ENCODE measurements around the gene BRD3OS.

DNA sequence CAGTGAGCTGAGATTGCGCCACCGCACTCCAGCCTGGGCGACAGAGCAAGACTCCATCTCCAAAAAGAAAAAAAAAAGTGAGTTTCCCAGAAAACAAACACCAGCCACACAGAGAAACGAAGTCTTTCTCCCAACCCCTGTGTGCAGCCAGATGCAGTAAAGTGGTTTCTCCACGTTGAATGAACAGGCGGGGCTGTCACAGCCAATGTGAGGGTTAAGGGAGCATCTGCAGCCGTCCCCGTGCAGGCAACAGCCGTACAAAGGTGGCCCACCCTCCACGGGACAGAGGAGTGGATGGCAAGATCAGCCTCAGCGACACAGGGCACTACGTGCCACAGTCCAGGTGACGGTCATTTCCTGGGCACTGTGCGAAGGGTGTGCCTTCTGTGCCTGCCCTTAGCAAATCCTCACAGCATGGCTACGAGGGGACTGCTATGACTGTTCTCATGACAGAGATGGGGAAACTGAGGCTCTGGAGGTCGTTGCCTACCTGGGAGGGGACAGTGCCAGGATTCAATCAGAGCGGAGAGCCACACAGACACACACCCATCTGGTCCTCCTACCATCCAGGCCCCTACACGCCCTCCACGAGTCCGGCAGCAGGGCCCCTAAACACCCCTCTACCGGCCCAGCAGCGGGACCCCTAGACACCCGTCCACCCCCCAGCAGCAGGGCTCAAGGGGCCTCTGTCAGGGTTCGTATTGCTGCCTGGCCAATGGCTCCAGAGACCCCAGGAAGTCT is 35.5 kb upstream of the BRD3OS start:
- TF ChIP-seq, protein P1, sequence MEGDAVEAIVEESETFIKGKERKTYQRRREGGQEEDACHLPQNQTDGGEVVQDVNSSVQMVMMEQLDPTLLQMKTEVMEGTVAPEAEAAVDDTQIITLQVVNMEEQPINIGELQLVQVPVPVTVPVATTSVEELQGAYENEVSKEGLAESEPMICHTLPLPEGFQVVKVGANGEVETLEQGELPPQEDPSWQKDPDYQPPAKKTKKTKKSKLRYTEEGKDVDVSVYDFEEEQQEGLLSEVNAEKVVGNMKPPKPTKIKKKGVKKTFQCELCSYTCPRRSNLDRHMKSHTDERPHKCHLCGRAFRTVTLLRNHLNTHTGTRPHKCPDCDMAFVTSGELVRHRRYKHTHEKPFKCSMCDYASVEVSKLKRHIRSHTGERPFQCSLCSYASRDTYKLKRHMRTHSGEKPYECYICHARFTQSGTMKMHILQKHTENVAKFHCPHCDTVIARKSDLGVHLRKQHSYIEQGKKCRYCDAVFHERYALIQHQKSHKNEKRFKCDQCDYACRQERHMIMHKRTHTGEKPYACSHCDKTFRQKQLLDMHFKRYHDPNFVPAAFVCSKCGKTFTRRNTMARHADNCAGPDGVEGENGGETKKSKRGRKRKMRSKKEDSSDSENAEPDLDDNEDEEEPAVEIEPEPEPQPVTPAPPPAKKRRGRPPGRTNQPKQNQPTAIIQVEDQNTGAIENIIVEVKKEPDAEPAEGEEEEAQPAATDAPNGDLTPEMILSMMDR (conservative IDR thresholded peaks at IDR 0.05) = no peak
- TF ChIP-seq ZFX (IDR thresholded peaks at IDR 0.05) = no peak
